HCT116 (cell line): ENCODE results near the gene FLT3LG.

ENCODE experiments used
- CEBPB ChIP-seq: IDR thresholded peaks from 2 replicates; pipeline ENCODE4 v1.6.1; 2012; ENCODE audit warnings: low read depth
- CTCF ChIP-seq, 3 experiments: fragments of 200-600 bp in 1 of 3; sonication (generic) in 1 of 3; IDR thresholded peaks in 2 of 3; conservative IDR thresholded peaks in 1 of 3; 2 replicates each; pipeline ENCODE4 v1.5.1; 2012 to 2017; ENCODE audit warnings: low read depth in 2 of 3, low read length in 2 of 3, antibody characterized with exemption in 1 of 3, borderline replicate concordance in 1 of 3, control low read depth in 1 of 3, mild to moderate bottlenecking in 1 of 3, mixed read lengths in 1 of 3, mixed run types in 1 of 3, moderate library complexity in 1 of 3; ENCODE audit not compliant: insufficient read depth in 1 of 3
- JUND ChIP-seq: IDR thresholded peaks from 2 replicates; pipeline ENCODE4 v1.6.1; 2012
- POLR2A ChIP-seq: IDR thresholded peaks from 2 replicates; pipeline ENCODE4 v1.7.0; 2011; ENCODE audit warnings: borderline replicate concordance; ENCODE audit not compliant: insufficient read depth, insufficient read length; ENCODE audit errors: extremely low read depth
- TF ChIP-seq, protein P1 (sequence below): IDR thresholded peaks from 2 replicates; pipeline ENCODE4 v1.6.1; 2012; ENCODE audit warnings: low read depth

DNA sequence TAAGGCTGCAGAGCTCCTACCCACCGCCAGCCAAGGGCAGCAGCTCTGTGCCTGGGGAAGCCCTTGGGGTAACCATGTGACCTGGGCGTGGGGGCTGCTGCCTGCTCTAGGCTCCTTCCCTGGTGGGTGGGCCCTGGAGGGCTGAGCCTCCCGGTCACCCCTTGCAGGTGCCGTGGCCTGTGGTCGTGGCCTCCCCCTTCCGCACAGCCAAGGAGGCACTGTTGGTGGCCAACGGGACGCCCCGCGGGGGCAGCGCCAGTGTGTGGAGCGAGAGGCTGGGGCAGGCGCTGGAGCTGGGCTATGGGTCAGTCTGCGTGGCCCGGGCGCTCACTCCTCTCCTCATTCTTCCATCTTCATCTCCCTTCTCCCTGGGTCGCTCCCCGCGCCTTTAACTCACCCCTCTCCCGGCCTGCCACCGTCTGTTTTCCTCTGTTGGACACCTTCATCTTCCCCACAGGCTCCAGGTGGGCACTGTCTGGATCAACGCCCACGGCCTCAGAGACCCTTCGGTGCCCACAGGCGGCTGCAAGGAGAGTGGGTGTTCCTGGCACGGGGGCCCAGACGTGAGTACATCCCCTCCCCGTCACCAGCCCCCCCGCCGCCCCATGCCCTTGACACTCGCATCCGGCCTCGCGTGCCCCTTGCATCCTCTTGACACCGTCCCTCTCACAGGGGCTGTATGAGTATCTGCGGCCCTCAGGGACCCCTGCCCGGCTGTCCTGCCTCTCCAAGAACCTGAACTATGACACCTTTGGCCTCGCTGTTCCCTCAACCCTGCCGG lies 9.9 kb upstream of the FLT3LG start:
- no peak for TF ChIP-seq POLR2A
- no peak for TF ChIP-seq CTCF (IDR thresholded peaks at IDR 0.05 in 2 of 3, conservative IDR thresholded peaks at IDR 0.05 in 1 of 3; ENCODE audit: borderline replicate concordance in 1 of 3, insufficient read depth in 1 of 3, low read depth in 2 of 3, low read length in 2 of 3)
- TF ChIP-seq, protein P1, sequence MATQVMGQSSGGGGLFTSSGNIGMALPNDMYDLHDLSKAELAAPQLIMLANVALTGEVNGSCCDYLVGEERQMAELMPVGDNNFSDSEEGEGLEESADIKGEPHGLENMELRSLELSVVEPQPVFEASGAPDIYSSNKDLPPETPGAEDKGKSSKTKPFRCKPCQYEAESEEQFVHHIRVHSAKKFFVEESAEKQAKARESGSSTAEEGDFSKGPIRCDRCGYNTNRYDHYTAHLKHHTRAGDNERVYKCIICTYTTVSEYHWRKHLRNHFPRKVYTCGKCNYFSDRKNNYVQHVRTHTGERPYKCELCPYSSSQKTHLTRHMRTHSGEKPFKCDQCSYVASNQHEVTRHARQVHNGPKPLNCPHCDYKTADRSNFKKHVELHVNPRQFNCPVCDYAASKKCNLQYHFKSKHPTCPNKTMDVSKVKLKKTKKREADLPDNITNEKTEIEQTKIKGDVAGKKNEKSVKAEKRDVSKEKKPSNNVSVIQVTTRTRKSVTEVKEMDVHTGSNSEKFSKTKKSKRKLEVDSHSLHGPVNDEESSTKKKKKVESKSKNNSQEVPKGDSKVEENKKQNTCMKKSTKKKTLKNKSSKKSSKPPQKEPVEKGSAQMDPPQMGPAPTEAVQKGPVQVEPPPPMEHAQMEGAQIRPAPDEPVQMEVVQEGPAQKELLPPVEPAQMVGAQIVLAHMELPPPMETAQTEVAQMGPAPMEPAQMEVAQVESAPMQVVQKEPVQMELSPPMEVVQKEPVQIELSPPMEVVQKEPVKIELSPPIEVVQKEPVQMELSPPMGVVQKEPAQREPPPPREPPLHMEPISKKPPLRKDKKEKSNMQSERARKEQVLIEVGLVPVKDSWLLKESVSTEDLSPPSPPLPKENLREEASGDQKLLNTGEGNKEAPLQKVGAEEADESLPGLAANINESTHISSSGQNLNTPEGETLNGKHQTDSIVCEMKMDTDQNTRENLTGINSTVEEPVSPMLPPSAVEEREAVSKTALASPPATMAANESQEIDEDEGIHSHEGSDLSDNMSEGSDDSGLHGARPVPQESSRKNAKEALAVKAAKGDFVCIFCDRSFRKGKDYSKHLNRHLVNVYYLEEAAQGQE = no peak
- no peak for TF ChIP-seq JUND
- no peak for TF ChIP-seq CEBPB
